ENCODE measurements around the gene CD52.

CD52 gene

GRCh38 chr1:26279456-26280332 lies 38.1 kb upstream of the CD52 start, which contains the start of gene SH3BGRL3:
SH3BGRL3 (plus strand) TSS chr1:26280086; CDS start chr1:26280156, 70 bp downstream.
- Histone ChIP-seq H3K27ac (ENCODE audit: extremely low read depth, low read depth, low read length) (0 out of 2 replicates have a peak within 1 kb of the TSS, but pooled peaks have one; percentile 7), H3K4me1 (ENCODE audit: control insufficient read depth, insufficient read depth, low read length) (0 out of 2 replicates have a peak, but pooled peaks cover 3% of the 10 kb centered on the region), H3K36me3 (ENCODE audit: control insufficient read depth in 2 of 2, insufficient read depth in 1 of 2, low read length in 2 of 2) (peaks cover 4 to 64% of the 10 kb centered on the region in 2 experiments; a peak in 1 of 3 replicates), H3K4me3 (ENCODE audit: low read depth, low read length) (peak within 1 kb of the TSS; percentile 63), H3K9me3 (ENCODE audit: control insufficient read depth, insufficient read depth, low read depth, low read length) (no peaks in the 10 kb centered on the region)
- CTCF ChIA-PET: interaction anchor here (0.5 to 3.6 kb wide), 16 partner anchors 10 to 175 kb away, joined by 3 to 30 read pairs (median 4); no protein-coding TSS in a partner anchor
- POLR2A ChIA-PET: interaction anchor here (1.0 to 1.8 kb wide), 4 partner anchors 38 to 168 kb away, joined by 4 to 6 read pairs (median 5); partner anchors contain the start of genes CD52, DHDDS and PDIK1L
- TF ChIP-seq ZBTB8A (tag by site-specific recombination; IDR thresholded peaks at IDR 0.05) (peak; percentile 67), ZBTB7A (tag by site-specific recombination; IDR thresholded peaks at IDR 0.05; ENCODE audit: low read depth) (0 out of 2 replicates have a peak, but pooled peaks have one; percentile 63), KLF1 (tag by site-specific recombination; IDR thresholded peaks at IDR 0.05) (peak; percentile 88), TRIM28 (IDR thresholded peaks at IDR 0.05; ENCODE audit: borderline replicate concordance, low read length) (peak; percentile 70; the same call in 1 of the 2 replicates), ZNF324 (tag by site-specific recombination; IDR thresholded peaks at IDR 0.05) (no peak), ZNF121 (tag by site-specific recombination; IDR thresholded peaks at IDR 0.05) (0 out of 2 replicates have a peak, but pooled peaks have one; percentile 24), ZFP41 (tag by site-specific recombination; IDR thresholded peaks at IDR 0.05; ENCODE audit: borderline replicate concordance) (no peak), YY1 (tag by site-specific recombination; IDR thresholded peaks at IDR 0.05) (no peak; the same call in 1 of the 2 replicates), ZSCAN16 (tag by site-specific recombination; IDR thresholded peaks at IDR 0.05) (peak; percentile 50), OVOL3 (tag by site-specific recombination; IDR thresholded peaks at IDR 0.05) (no peak), SCRT2 (tag by site-specific recombination; IDR thresholded peaks at IDR 0.05) (no peak), SP2 (tag by site-specific recombination; IDR thresholded peaks at IDR 0.05) (peak; percentile 93), KLF7 (tag by site-specific recombination; IDR thresholded peaks at IDR 0.05; ENCODE audit: borderline replicate concordance) (peak; percentile 87), ZNF488 (tag by site-specific recombination; IDR thresholded peaks at IDR 0.05) (no peak), ZFP69B (tag by site-specific recombination; IDR thresholded peaks at IDR 0.05) (peak; percentile 86), HOXA7 (CRISPR knock-in tag; IDR thresholded peaks at IDR 0.05; ENCODE audit: borderline replicate concordance) (no peak), ZNF398 (tag by site-specific recombination; IDR thresholded peaks at IDR 0.05) (peak; percentile 29; the same call in 1 of the 2 replicates), ZSCAN30 (tag by site-specific recombination; IDR thresholded peaks at IDR 0.05) (peak; percentile 56; the same call in 1 of the 2 replicates), ZNF785 (tag by site-specific recombination; IDR thresholded peaks at IDR 0.05) (peak; percentile 90), IKZF3 (tag by site-specific recombination; IDR thresholded peaks at IDR 0.05) (0 out of 2 replicates have a peak, but pooled peaks have one; percentile 30), CTCF (tag by site-specific recombination; IDR thresholded peaks at IDR 0.05) (peak; percentile 92), MYNN (tag by site-specific recombination; IDR thresholded peaks at IDR 0.05; ENCODE audit: borderline replicate concordance) (0 out of 2 replicates have a peak, but pooled peaks have one; percentile 11), ZNF544 (tag by site-specific recombination; IDR thresholded peaks at IDR 0.05) (no peak), ZNF292 (tag by site-specific recombination; IDR thresholded peaks at IDR 0.05; ENCODE audit: borderline replicate concordance, low read depth) (no peak), ZNF404 (tag by site-specific recombination; IDR thresholded peaks at IDR 0.05) (no peak), WT1 (tag by site-specific recombination; IDR thresholded peaks at IDR 0.05) (peak; percentile 7), ZNF776 (tag by site-specific recombination; IDR thresholded peaks at IDR 0.05; ENCODE audit: borderline replicate concordance) (no peak), ZNF473 (tag by site-specific recombination; IDR thresholded peaks at IDR 0.05) (no peak), ZNF830 (tag by site-specific recombination; IDR thresholded peaks at IDR 0.05; ENCODE audit: low read depth) (no peak), EGR2 (tag by site-specific recombination; IDR thresholded peaks at IDR 0.05; ENCODE audit: low read depth) (peak; percentile 47), ZNF239 (tag by site-specific recombination; IDR thresholded peaks at IDR 0.05) (0 out of 2 replicates have a peak, but pooled peaks have one; percentile 22), ZNF214 (tag by site-specific recombination; IDR thresholded peaks at IDR 0.05; ENCODE audit: borderline replicate concordance) (no peak), ZNF221 (tag by site-specific recombination; IDR thresholded peaks at IDR 0.05; ENCODE audit: borderline replicate concordance) (no peak)

All from HEK293 (cell line).